ENCODE measurements around the gene LRPAP1.

Gene LRPAP1

GRCh38 chr4:3484057-3484973 lies 47.9 kb downstream of the LRPAP1 start:
- no peak for DNase-seq

DNA sequence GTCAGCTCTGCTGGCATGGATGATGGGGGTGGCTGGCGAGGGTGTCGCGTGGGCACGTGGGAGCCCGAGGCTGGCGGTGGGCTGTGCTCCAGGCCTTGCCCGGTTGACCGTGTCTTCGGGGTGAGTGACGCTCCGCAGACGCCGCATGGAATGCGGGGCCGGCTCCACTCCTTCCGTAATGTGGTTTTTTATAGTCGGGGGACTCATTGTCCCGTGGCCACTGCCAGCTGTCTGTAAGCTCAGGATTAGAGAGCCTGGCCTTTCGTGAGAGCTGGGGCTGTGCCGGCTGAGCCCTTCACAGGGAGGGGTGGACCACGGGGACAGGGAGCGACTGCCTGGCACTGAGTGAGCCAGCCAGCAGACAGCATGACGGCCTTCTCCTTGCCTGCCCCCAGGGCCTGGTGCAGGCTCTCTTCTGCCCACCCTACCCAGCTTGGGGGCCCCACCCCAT lies 48.7 kb downstream of the LRPAP1 start:
- peak; percentile 18 for DNase-seq

- no peak for DNase-seq
Observed at GRCh38 chr4:3482707-3483106, 49.5 kb downstream of the LRPAP1 start.

- DNase-seq: no peak
Observed at GRCh38 chr4:3481783-3482393, 50.3 kb downstream of the LRPAP1 start.

GRCh38 chr4:3481113-3481531 lies 51.1 kb downstream of the LRPAP1 start:
- DNase-seq: no peak

GRCh38 chr4:3480528-3481112 lies 51.6 kb downstream of the LRPAP1 start:
- peak; percentile 70 for DNase-seq

- no peak for DNase-seq
Observed at GRCh38 chr4:3479358-3480101, 52.7 kb downstream of the LRPAP1 start.

DNA sequence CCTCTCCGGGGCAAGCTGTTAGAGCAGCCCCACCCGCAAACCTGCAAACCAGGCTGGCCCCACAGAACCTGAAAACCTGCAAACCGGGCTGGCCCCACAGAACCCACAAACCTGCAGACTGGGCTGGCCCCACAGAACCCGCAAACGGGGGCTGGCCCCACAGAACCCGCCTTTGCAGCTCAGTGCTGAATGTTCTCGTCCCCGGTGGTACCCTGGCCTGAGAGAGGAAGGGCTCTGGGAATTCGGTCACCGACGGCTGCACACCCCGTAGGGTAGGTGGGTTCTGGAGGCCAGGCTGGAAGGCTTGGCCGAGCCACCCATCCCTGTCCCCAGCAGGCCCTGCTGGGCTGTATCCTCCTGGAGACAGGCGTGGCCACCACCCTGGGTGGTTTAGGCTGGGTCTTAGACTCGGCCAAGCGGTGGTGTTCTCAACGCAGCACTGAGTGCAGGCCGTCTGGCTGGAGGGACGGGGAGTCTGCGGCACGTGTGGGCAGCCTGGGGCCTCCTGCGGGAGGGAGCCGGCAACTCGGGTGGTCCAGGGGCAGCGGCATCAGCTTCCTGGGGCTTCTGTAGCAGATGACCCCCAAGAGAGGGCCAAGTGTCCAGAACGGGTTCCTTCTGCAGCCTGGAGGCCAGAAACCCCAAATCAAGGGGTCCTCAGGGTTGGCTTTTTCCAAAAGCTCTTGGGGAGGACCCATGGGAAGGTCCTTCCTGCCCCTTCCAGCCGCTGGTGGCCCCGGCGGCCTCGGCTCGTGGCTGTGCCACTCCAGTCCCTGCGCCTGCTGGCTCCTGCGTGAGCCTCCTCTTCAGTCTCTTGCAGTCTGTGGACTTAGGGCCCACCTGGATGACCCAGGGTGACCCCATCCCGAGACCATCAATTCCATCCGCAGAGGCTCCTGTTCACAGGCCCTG lies 53.5 kb downstream of the LRPAP1 start:
- DNase-seq: no peak

GRCh38 chr4:3477750-3478430 lies 54.3 kb downstream of the LRPAP1 start:
- DNase-seq: peak; percentile 9

DNA sequence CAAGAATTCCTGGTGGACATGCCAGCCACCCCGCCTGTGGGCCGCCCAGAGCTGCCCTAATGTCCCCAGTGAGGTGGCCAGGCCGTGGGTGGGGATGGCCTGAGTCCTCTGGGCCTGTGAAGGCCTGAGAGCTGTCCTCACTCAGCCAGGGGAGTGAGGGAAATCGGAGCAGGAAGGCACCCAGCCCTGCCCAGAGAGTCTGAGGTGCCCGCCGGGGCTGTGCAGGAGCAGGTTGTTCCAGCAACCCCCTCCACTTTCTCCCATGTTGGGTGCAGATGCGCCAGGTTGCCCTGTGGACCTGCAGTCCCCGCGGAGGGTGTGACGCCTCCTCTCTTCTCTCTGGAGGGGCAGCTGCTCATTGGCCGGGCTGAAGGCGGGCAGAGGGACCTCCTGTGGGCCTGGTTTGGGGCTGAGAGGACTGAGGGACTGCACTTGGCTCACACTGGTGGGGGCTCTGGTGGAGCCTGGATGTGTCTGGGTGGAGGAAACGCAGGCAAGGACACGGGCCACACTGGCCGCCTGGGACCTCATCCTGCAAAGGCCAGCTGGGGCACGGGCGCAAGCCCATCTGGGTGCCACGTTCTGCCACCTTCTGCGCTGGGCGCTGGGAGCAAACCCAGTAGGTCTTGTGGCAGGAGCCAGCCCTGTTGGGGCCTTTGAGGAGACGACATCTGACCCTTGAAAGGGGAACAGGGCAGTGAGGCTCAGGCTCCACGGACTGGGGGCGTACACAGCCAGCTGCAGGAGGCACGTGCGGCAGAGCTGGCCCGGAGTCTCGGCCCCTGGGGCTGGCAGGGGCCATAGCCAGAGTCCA lies 55.1 kb downstream of the LRPAP1 start:
- no peak for DNase-seq

DNA sequence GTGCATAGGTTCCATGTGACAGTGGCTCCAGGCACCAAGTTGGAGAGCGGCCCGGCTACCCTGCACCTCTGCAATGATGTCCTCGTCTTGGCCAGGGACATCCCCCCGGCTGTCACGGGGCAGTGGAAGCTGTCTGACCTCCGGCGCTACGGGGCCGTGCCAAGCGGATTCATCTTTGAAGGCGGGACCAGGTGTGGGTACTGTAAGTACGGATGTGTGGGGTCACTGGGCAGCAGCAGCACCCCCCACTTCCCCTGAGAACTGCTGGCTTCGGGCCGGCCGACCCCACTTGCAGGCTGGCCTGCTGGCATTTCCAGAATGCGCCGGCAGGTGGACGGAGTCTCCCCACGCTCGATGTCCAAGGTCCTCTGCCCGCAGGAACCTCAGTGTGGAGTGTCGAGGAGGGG lies 55.9 kb downstream of the LRPAP1 start:
- no peak for DNase-seq

GRCh38 chr4:3475713-3476260 lies 56.4 kb downstream of the LRPAP1 start:
- DNase-seq: no peak

DNA sequence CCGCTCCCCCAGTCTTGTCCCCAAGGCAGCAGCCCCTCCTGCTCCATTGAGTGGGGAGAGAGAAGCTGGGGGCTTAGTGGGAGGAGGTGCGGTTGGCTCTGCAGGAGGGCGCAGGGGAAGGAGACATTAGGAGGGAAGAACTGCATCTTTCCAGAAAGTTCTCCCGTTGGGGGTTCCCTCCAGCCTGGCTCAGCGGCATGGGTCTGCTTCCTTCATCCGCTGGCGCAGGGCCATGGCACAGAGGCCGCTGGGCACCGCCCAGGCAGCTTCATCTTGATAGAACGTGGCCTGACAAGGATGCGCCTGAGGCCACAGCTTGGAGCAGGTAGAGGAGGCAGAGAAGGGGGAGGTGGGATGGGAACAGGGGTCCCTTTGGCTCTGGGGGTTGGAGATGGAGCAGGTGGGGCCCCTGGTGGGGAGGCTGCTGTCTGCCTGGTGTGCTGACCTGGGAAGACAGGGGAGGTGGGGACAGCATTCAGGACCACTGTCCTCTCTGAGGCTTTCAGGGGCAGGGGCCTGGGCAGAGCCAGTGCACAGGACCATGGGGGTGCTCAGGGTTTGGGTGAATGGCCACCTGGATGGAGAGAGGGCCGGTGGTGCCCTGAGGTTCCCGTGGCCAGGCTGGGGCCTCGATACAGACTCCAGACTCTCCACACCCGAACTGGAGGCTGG lies 57.0 kb downstream of the LRPAP1 start:
- no peak for DNase-seq

DNA sequence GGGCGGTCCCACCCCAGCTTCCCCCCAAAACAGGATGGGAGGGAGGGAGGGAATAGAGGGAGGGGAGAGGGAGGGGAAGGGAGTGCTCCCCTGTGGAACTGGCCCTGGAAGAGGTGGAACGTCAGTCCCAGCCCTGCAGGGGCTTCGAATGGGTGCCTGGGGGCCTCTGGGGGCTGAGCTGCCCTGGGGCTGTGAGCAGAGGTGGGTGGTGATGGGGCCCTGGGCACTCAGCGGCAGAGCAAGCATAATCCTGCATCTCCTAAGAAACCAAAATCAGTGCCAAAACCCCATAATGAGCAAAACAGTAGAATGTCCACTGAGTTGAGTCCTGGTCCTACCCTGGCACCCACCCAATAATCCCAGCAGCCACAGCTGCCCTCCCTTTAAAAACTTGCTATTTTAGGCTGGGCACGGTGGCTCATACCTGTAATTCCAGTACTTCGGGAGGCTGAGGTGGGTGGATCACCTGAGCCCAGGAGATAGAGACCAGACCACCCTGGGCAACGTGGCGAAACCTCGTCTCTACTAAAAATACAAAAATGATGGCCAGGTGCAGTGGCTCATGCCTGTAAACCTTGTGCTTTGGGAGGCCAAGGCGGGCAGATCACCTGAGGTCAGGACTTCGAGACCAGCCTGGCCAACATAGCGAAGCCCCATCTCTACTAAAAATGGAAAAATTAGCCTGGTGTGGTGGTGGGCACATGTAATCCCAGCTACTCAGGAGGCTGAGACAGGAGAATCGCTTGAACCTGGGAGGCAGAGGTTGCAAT lies 58.0 kb downstream of the LRPAP1 start:
- no peak for DNase-seq

DNA sequence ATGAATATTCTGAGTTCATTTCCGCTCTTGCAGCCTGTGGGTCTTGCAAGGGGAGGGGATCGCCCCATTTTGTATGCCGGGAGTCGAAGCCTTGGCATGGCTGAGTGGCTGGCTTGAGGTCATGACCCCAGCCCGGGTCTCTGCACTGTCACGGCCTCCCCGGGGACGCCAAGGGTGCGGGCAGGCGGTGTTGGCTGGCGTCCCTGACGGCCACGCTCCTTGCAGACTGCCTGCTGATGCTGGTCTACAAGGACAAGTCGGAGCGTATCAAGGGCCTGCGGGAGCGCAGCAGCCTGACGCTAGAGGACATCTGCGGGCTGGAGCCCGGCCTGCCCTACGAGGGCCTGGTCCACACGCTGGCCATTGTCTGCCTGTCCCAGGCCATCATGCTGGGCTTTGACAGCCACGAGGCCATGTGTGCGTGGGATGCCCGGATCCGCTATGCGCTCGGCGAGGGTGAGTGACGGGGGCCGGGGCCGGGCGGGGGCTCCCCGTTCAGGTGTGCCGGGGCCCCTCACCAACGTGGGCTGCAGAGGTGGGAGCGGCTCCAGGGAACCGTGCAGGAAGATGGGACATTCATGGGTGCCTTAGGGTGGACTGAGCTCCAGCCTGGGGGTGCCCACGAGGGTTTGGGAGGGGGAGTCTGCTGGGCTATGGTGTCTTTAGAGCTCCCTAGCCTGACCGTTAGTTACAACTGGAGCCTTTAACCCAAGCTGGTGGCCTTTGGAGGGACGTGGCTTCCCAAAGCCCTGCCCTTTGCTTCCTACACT lies 58.9 kb downstream of the LRPAP1 start:
- no peak for DNase-seq

DNA sequence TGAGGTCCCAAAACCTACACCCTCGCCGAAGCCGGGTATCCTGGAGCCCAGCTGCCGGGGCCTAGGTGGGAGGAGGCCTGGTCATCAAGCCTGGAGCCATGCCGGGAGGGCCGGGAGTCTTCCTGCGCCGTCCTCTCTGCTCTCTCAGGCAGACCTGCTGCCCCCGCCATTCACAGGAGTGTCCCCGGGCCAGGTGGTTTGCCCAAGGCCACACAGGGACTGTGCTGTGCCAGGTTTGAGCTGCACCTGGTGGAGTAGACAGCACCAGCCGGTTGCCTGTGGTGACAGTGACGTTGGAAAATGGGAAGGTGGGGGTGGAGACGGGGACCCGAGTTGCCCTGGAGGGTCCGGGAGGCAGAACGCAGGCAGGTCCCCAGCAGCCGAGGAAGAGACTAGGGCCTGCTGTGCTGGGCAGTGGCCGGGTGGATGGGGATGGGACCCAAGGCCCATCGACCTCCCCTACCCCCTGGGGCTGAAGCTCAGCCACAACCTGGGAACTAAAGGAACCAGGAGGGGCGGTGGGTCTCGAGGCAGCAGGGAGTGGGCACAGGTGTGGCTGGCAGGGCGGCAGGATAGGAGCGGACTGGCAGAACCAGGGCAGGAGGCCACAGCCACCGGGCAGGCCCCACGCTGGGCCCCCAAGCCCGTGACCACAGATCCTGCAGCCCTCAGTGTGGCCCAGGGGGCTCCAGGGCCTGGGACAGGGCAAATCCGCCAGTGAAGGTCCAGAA lies 59.6 kb downstream of the LRPAP1 start:
- no peak for DNase-seq

- no peak for DNase-seq
Observed at GRCh38 chr4:3471886-3472285, 60.3 kb downstream of the LRPAP1 start.
